Measurements from ENCODE around the gene TMEM163.

GRCh38 chr2:134438371-134438770 is 280.4 kb downstream of the TMEM163 start:
- TF ChIP-seq CTCF (IDR thresholded peaks at IDR 0.05; ENCODE audit: extremely low read depth in 1 of 2, insufficient read depth in 1 of 2, low read depth in 1 of 2, low read length in 2 of 2): no peak
- no peak for TF ChIP-seq POLR2A (IDR thresholded peaks at IDR 0.05; ENCODE audit: low read depth, low read length)
- TF ChIP-seq EZH2 (IDR thresholded peaks at IDR 0.05; ENCODE audit: borderline replicate concordance, low read depth, low read length, severe bottlenecking): no peak
- TF ChIP-seq POLR2AphosphoS5 (IDR thresholded peaks at IDR 0.05; ENCODE audit: insufficient read depth, low read depth, low read length): no peak
- TF ChIP-seq MAX (IDR thresholded peaks at IDR 0.05; ENCODE audit: insufficient read depth, insufficient read length): no peak
